Heart left ventricle (tissue), 16 donors: Measurements from ENCODE around the gene LGALS7B. TPM values are rescaled to one million over a fixed set of nuclear protein-coding genes. Genes with fewer than 3 reads are reported as not detected.

Experiments used
- ATAC-seq, 4 donors: fragments of 200-7000 bp; cut with Tn5 transposase; one replicate each; pipeline ENCODE4 v1.9.1; 2020 to 2022; ENCODE audit warnings: moderate library complexity in 4 of 4, mild to moderate bottlenecking in 3 of 4, moderate number of reproducible peaks in 1 of 4
- DNase-seq, 5 donors: peaks; one replicate each; pipeline ENCODE4 v3.0.0-alpha.2; 2020
- H3K27ac ChIP-seq, 12 donors: fragments of 200-600 bp; sonication (generic) in 4 of 12; one replicate each; pipeline versions ENCODE4 v1.5.0 to v1.8.0; 2016 to 2022; ENCODE audit warnings: mild to moderate bottlenecking in 2 of 12
- H3K27me3 ChIP-seq, 9 donors: fragments of 200-600 bp; sonication (generic) in 2 of 9; one replicate each; pipeline versions ENCODE4 v1.5.1 to v1.8.0; 2016 to 2022; ENCODE audit warnings: mild to moderate bottlenecking in 3 of 9
- H3K36me3 ChIP-seq, 9 donors: fragments of 200-600 bp; sonication (generic) in 2 of 9; one replicate each; pipeline versions ENCODE4 v1.5.0 to v1.8.0; 2018 to 2022; ENCODE audit warnings: mild to moderate bottlenecking in 2 of 9
- H3K4me1 ChIP-seq, 12 donors: fragments of 200-600 bp; sonication (generic) in 4 of 12; one replicate each; pipeline versions ENCODE4 v1.5.0 to v1.8.0; 2016 to 2022; ENCODE audit warnings: mild to moderate bottlenecking in 3 of 12
- H3K4me3 ChIP-seq, 12 donors: fragments of 200-600 bp; sonication (generic) in 4 of 12; one replicate each; pipeline versions ENCODE4 v1.5.0 to v1.8.0; 2017 to 2022; ENCODE audit warnings: mild to moderate bottlenecking in 9 of 12, moderate library complexity in 4 of 12
- H3K9me3 ChIP-seq, 12 donors: fragments of 200-600 bp; sonication (generic) in 4 of 12; one replicate each; pipeline versions ENCODE4 v1.5.0 to v1.8.0; 2016 to 2022; ENCODE audit warnings: mild to moderate bottlenecking in 1 of 12
- CTCF ChIP-seq, 12 donors: fragments of 200-600 bp; sonication (generic) in 4 of 12; IDR thresholded peaks; one replicate each; pipeline versions ENCODE4 v1.5.0 to v1.8.0; 2018 to 2022; ENCODE audit warnings: antibody characterized with exemption in 12 of 12, mild to moderate bottlenecking in 5 of 12
- POLR2A ChIP-seq, 2 donors: fragments of 450-650 bp; IDR thresholded peaks; one replicate each; pipeline ENCODE4 v1.6.1; 2017; ENCODE audit warnings: antibody characterized with exemption in 2 of 2, mild to moderate bottlenecking in 2 of 2, moderate library complexity in 2 of 2
- WGBS, 4 donors: extraction: QIAGEN DNeasy Blood & Tissue Kit in 2 of 4; methylation state at CpG; one replicate each; pipeline versions ENCODE4 v1.1.5 to v1.1.7; 2013 to 2018; 5-methylcytosine and 5-hydroxymethylcytosine counted together
- intact Hi-C, 10 donors: fragments of 100-400 bp; cut with DNase I; formaldehyde crosslinking; loops; one replicate each; pipeline versions ENCODE4 v1.11.1 to v1.14.2; 2022
- polyA plus RNA-seq, 2 donors: library from polyadenylated mRNA; stranded (reverse); fragments of 200-250 nt; gene quantifications; one replicate each; pipeline ENCODE4 v1.2.3, GENCODE V29; 2013
- total RNA-seq, 9 donors: library from RNA; depleted of rRNA in 2 of 9; stranded (reverse); fragments of >200 nt in 2 of 9; fragmentation: NEBNext Ultra II Directional in 3 of 9; extraction: Animal tissue kit (Norgen Biotek cat#: 25700) in 3 of 9; gene quantifications; one replicate each; pipeline versions ENCODE4 v1.1.0 to v1.2.4, GENCODE V29; 2016 to 2023
- donor health status: ischemic (EF 13 %, LVEDD 7.1; RV severe dilation, severe dysfunction).
- donor health status: healthy with polysubstance abuse.
- donor health status: DM: no; HTN: yes; CAD: no.
- donor health status: DM: no; HTN: no; CAD: no.
- donor health status: ischemic (EF 25% LVEDD 6.9; RV normal size, moderate dysfunction).
- donor health status: ischemic (EF 25% LVEDD 5.7; RV mildly dilated, moderate dysfunction).
- donor health status: healthy.
- donor health status: DM: yes; HTN: yes; CAD: no.
- donor health status: ischemic (EF 35%, LVEDD 5.7; RV mildly dilated, moderate dysfunction).
- donor health status: nonischemic (EF 11% LVEDD 7.7; RV severe dilation, severe dysfunction).
- donor health status: DM: yes; HTN: yes; CAD: no.
- donor health status: PGD.
- donor health status: ischemic (EF 29% LVEDD 5.4; RV normal size, mild dysfunction).
- donor health status: nonischemic (EF 23%, LVEDD 6.1; RV moderate dilation, normal function).

LGALS7B gene
- total and polyA plus RNA-seq, 11 donors: not detected

- DNase-seq (peak in 1 of 5 donors; percentile 14), ATAC-seq (no peak)
- no peaks in the 10 kb centered on the region for H3K27me3 ChIP-seq
- peaks cover 0 to 22% (median 3%) of the 10 kb centered on the region in 12 donors for H3K4me1 ChIP-seq
- WGBS, 4 donors: 83 to 86% (median 84%) methylated on average over 26 to 28 of the region's 28 CpGs
- H3K9me3 ChIP-seq: no peaks in the 10 kb centered on the region
- intact Hi-C loops: loop anchor here in 8 of 10 donors (5.0 to 10.0 kb wide), 8 partner anchors 55 to 215 kb away; partner anchors contain the start of genes NFKBIB (in 1 of the 8) and SIRT2 (in 1 of the 8)
- no peak overlapping the region for H3K4me3 ChIP-seq
- TF ChIP-seq CTCF (IDR thresholded peaks at IDR 0.05) (no peak), POLR2A (IDR thresholded peaks at IDR 0.05) (no peak)
- H3K36me3 ChIP-seq: peaks cover 10 to 100% (median 98%) of the 10 kb centered on the region in 9 donors
- peak overlapping the region in 1 of 12 donors; percentile 13 for H3K27ac ChIP-seq
These were observed 51.0 kb downstream of the LGALS7B start for GRCh38 chr19:38839816-38840582.

GRCh38 chr19:38840583-38840968 lies 51.6 kb downstream of the LGALS7B start:
- no peak for TF ChIP-seq POLR2A (IDR thresholded peaks at IDR 0.05)
- Histone ChIP-seq H3K9me3 (no peaks in the 10 kb centered on the region), H3K36me3 (peaks cover 10 to 100% (median 100%) of the 10 kb centered on the region in 9 donors), H3K4me1 (peaks cover 0 to 22% (median 8%) of the 10 kb centered on the region in 12 donors), H3K27ac (peak overlapping the region in 1 of 12 donors; percentile 33), H3K27me3 (no peaks in the 10 kb centered on the region), H3K4me3 (no peak overlapping the region)
- ATAC-seq: no peak
- intact Hi-C loops: loop anchor here in 2 of 10 donors (10.0 kb wide), 2 partner anchors 106 to 216 kb away; no protein-coding TSS in a partner anchor
- 74 to 85% (median 81%) methylated on average over 5 of the region's 5 CpGs for WGBS, 4 donors
- no peak for DNase-seq

Other genes starting within 250 kb of the LGALS7B start
- 1 to 10 TPM; 1.2 to 9.9 (median 2.7) TPM for gene MAP4K1, start 171.2 kb upstream of the LGALS7B start, total RNA-seq
- 1 to 10 TPM in 1 of 2 donors, under 1 TPM in 1; 0.69 to 2.7 TPM for gene MAP4K1, start 171.2 kb upstream of the LGALS7B start, polyA plus RNA-seq
- gene EIF3K, start 170.0 kb upstream of the LGALS7B start, total RNA-seq: 1,000 to 10,000 TPM in 1 of 9 donors, 100 to 1,000 TPM in 8; 447 to 1,239 (median 596) TPM
- 100 to 1,000 TPM; 761 to 801 TPM for gene EIF3K, start 170.0 kb upstream of the LGALS7B start, polyA plus RNA-seq
- gene ACTN4, start 141.6 kb upstream of the LGALS7B start, total RNA-seq: 100 to 1,000 TPM; 124 to 307 (median 154) TPM
- gene ACTN4, start 141.6 kb upstream of the LGALS7B start, polyA plus RNA-seq: 100 to 1,000 TPM; 100 to 107 TPM
- 1 to 10 TPM in 2 of 9 donors, under 1 TPM in 7; 0.36 to 1.8 (median 0.72) TPM for gene CAPN12, start 44.7 kb upstream of the LGALS7B start, total RNA-seq
- 1 to 10 TPM in 1 of 2 donors, under 1 TPM in 1; 0.91 to 1.4 TPM for gene CAPN12, start 44.7 kb upstream of the LGALS7B start, polyA plus RNA-seq
- gene LGALS7, start 15.7 kb upstream of the LGALS7B start, total RNA-seq: not detected
- under 1 TPM in 1 of 2 donors, not detected in 1; 0.33 TPM for gene LGALS7, start 15.7 kb upstream of the LGALS7B start, polyA plus RNA-seq
- gene LGALS4, start 23.7 kb downstream of the LGALS7B start, total RNA-seq: 1 to 10 TPM in 2 of 9 donors, under 1 TPM in 5, not detected in 2; 0.35 to 1.3 (median 0.65) TPM
- under 1 TPM; 0.68 to 0.91 TPM for gene LGALS4, start 23.7 kb downstream of the LGALS7B start, polyA plus RNA-seq
- gene ECH1, start 42.6 kb downstream of the LGALS7B start, total RNA-seq: 100 to 1,000 TPM; 382 to 799 (median 564) TPM
- 1,000 to 10,000 TPM in 1 of 2 donors, 100 to 1,000 TPM in 1; 446 to 1,292 TPM for gene ECH1, start 42.6 kb downstream of the LGALS7B start, polyA plus RNA-seq
- 100 to 1,000 TPM in 8 of 9 donors, 10 to 100 TPM in 1; 93.6 to 256 (median 165) TPM for gene HNRNPL, start 60.8 kb downstream of the LGALS7B start, total RNA-seq
- 100 to 1,000 TPM; 103 to 142 TPM for gene HNRNPL, start 60.8 kb downstream of the LGALS7B start, polyA plus RNA-seq
- 1 to 10 TPM; 1.6 to 5.7 (median 3.3) TPM for gene RINL, start 89.1 kb downstream of the LGALS7B start, total RNA-seq
- gene RINL, start 89.1 kb downstream of the LGALS7B start, polyA plus RNA-seq: 10 to 100 TPM in 1 of 2 donors, 1 to 10 TPM in 1; 5.6 to 11.3 TPM
- gene SIRT2, start 110.4 kb downstream of the LGALS7B start, total RNA-seq: 100 to 1,000 TPM in 2 of 9 donors, 10 to 100 TPM in 7; 58.3 to 158 (median 62.4) TPM
- 100 to 1,000 TPM in 1 of 2 donors, 10 to 100 TPM in 1; 51.0 to 104 TPM for gene SIRT2, start 110.4 kb downstream of the LGALS7B start, polyA plus RNA-seq
- 10 to 100 TPM; 17.2 to 38.6 (median 22.2) TPM for gene NFKBIB, start 110.8 kb downstream of the LGALS7B start, total RNA-seq
- gene NFKBIB, start 110.8 kb downstream of the LGALS7B start, polyA plus RNA-seq: 10 to 100 TPM; 35.0 to 90.4 TPM
- under 1 TPM in 2 of 9 donors, not detected in 7; 0.35 to 0.58 TPM for gene CCER2, start 123.0 kb downstream of the LGALS7B start, total RNA-seq
- gene CCER2, start 123.0 kb downstream of the LGALS7B start, polyA plus RNA-seq: under 1 TPM in 1 of 2 donors, not detected in 1; 0.42 TPM
- gene SARS2, start 141.6 kb downstream of the LGALS7B start, total RNA-seq: 10 to 100 TPM in 8 of 9 donors, 1 to 10 TPM in 1; 9.0 to 29.1 (median 16.7) TPM
- gene SARS2, start 141.6 kb downstream of the LGALS7B start, polyA plus RNA-seq: 10 to 100 TPM in 1 of 2 donors, 1 to 10 TPM in 1; 10.0 to 26.4 TPM
- 10 to 100 TPM; 45.7 to 67.9 (median 52.6) TPM for gene MRPS12, start 141.7 kb downstream of the LGALS7B start, total RNA-seq
- gene MRPS12, start 141.7 kb downstream of the LGALS7B start, polyA plus RNA-seq: 100 to 1,000 TPM in 1 of 2 donors, 10 to 100 TPM in 1; 54.4 to 115 TPM
- 1 to 10 TPM; 1.4 to 4.9 (median 2.5) TPM for gene FBXO17, start 186.5 kb downstream of the LGALS7B start, total RNA-seq
- gene FBXO17, start 186.5 kb downstream of the LGALS7B start, polyA plus RNA-seq: 1 to 10 TPM; 1.2 to 2.4 TPM
- 10 to 100 TPM in 7 of 9 donors, 1 to 10 TPM in 2; 4.2 to 38.3 (median 23.2) TPM for gene FBXO27, start 243.3 kb downstream of the LGALS7B start, total RNA-seq
- 1 to 10 TPM; 4.0 to 8.6 TPM for gene FBXO27, start 243.3 kb downstream of the LGALS7B start, polyA plus RNA-seq